IMR-90 (cell line): ENCODE measurements around the gene FDX1.

Experiments
- CEBPB ChIP-seq: IDR thresholded peaks from 2 replicates; pipeline ENCODE4 v1.6.1; 2012; ENCODE audit warnings: low read depth, low read length, improper control_type of control experiment
- CTCF ChIP-seq: conservative IDR thresholded peaks from 2 replicates; pipeline ENCODE4 v1.5.1; 2012; ENCODE audit warnings: mild to moderate bottlenecking, low read depth, low read length, improper control_type of control experiment
- FOS ChIP-seq: fragments of 150-350 bp; IDR thresholded peaks from 2 replicates; pipeline ENCODE4 v1.6.1; 2016; ENCODE audit warnings: low read depth, low read length
- MAZ ChIP-seq: IDR thresholded peaks from 2 replicates; pipeline ENCODE4 v1.6.1; 2012; ENCODE audit warnings: low read depth, mild to moderate bottlenecking, low read length, improper control_type of control experiment, moderate library complexity, borderline replicate concordance
- POLR2A ChIP-seq: IDR thresholded peaks from 2 replicates; pipeline ENCODE4 v1.6.1; 2012; ENCODE audit warnings: mild to moderate bottlenecking, low read depth, low read length
- RAD21 ChIP-seq: IDR thresholded peaks from 2 replicates; pipeline ENCODE4 v1.6.1; 2012; ENCODE audit warnings: low read length, improper control_type of control experiment
- RCOR1 ChIP-seq: IDR thresholded peaks from 2 replicates; pipeline ENCODE4 v1.6.1; 2012; ENCODE audit warnings: mild to moderate bottlenecking, low read length, improper control_type of control experiment; ENCODE audit not compliant: insufficient replicate concordance
- RFX5 ChIP-seq: IDR thresholded peaks from 2 replicates; pipeline ENCODE4 v1.8.0; 2012; ENCODE audit warnings: low read depth, mild to moderate bottlenecking, low read length, moderate library complexity
- SMC3 ChIP-seq: fragments of 150-350 bp; IDR thresholded peaks from 2 replicates; pipeline ENCODE4 v1.6.1; 2016; ENCODE audit warnings: low read depth, mild to moderate bottlenecking, antibody characterized with exemption, low read length, moderate library complexity

GRCh38 chr11:110481523-110481922 is 51.8 kb downstream of the FDX1 start:
- TF ChIP-seq POLR2A (no peak), FOS (no peak), CTCF (no peak), SMC3 (no peak), RFX5 (no peak), CEBPB (no peak), RCOR1 (no peak), RAD21 (no peak), MAZ (no peak)
